Loucy (cell line): ENCODE data around the gene PACRG.

Source experiments
- H2AFZ ChIP-seq: fragments of 200-600 bp; sonication (generic); 2 replicates; pipeline ENCODE4 v1.6.0; 2016; ENCODE audit warnings: antibody characterized with exemption, mild to moderate bottlenecking, low read length, moderate library complexity
- H3F3A ChIP-seq: fragments of 200-600 bp; 2 replicates; pipeline ENCODE4 v1.6.0; 2016; ENCODE audit warnings: antibody characterized with exemption, low read depth, mild to moderate bottlenecking
- H3K27me3 ChIP-seq: fragments of 200-600 bp; sonication (generic); 2 replicates; pipeline ENCODE4 v1.6.1; 2014; ENCODE audit warnings: low read length, mild to moderate bottlenecking; ENCODE audit not compliant: insufficient read depth, poor library complexity, severe bottlenecking
- H3K36me3 ChIP-seq: fragments of 200-600 bp; sonication (generic); 2 replicates; pipeline ENCODE4 v1.6.1; 2016; ENCODE audit warnings: low read length; ENCODE audit not compliant: insufficient read depth
- H3K4me1 ChIP-seq: fragments of 200-600 bp; sonication (generic); 2 replicates; pipeline ENCODE4 v1.5.1; 2014; ENCODE audit warnings: low read length, mild to moderate bottlenecking; ENCODE audit not compliant: insufficient read depth, poor library complexity, severe bottlenecking
- H3K4me2 ChIP-seq: fragments of 200-600 bp; sonication (generic); 2 replicates; pipeline ENCODE4 v1.6.0; 2014; ENCODE audit warnings: antibody characterized with exemption, low read length, low read depth, mild to moderate bottlenecking; ENCODE audit not compliant: poor library complexity, severe bottlenecking
- H3K4me3 ChIP-seq: fragments of 200-600 bp; sonication (generic); 2 replicates; pipeline ENCODE4 v1.5.1; 2014; ENCODE audit warnings: low read length, mild to moderate bottlenecking, mixed read lengths; ENCODE audit not compliant: poor library complexity, severe bottlenecking
- H3K79me2 ChIP-seq: fragments of 200-600 bp; sonication (generic); 2 replicates; pipeline ENCODE4 v1.6.1; 2014; ENCODE audit warnings: low read length; ENCODE audit not compliant: insufficient read depth
- H3K9ac ChIP-seq: fragments of 200-600 bp; sonication (generic); 2 replicates; pipeline ENCODE4 v1.6.0; 2014; ENCODE audit warnings: mild to moderate bottlenecking, low read depth, low read length, moderate library complexity; ENCODE audit not compliant: poor library complexity, severe bottlenecking
- H3K9me2 ChIP-seq: fragments of 200-600 bp; sonication (generic); replicated peaks from 2 replicates; pipeline ENCODE4 v1.6.1; 2016; ENCODE audit warnings: low read depth, low read length, mixed read lengths
- H3K9me3 ChIP-seq: fragments of 200-600 bp; sonication (generic); 2 replicates; pipeline ENCODE4 v1.6.1; 2014; ENCODE audit warnings: mild to moderate bottlenecking, antibody characterized with exemption, low read length, low read depth; ENCODE audit not compliant: insufficient read depth
- H4K20me1 ChIP-seq: fragments of 200-600 bp; sonication (generic); 2 replicates; pipeline ENCODE4 v1.6.0; 2014; ENCODE audit warnings: antibody characterized with exemption, low read length, mild to moderate bottlenecking; ENCODE audit not compliant: insufficient read depth, poor library complexity, severe bottlenecking
- CTCF ChIP-seq: fragments of 200-600 bp; sonication (generic); conservative IDR thresholded peaks from 2 replicates; pipeline ENCODE4 v1.5.1; 2014; ENCODE audit warnings: mild to moderate bottlenecking, antibody characterized with exemption, low read length
- EZH2phosphoT487 ChIP-seq: fragments of 200-600 bp; IDR thresholded peaks from 2 replicates; pipeline ENCODE4 v1.6.1; 2018; ENCODE audit warnings: antibody characterized with exemption, mild to moderate bottlenecking, moderate library complexity, borderline replicate concordance

The PACRG gene

GRCh38 chr6:163264662-163265035 lies 536.9 kb downstream of the PACRG start:
- no peaks in the 10 kb centered on the region for H4K20me1 ChIP-seq
- no peak overlapping the region for H3K4me2 ChIP-seq
- no peak for TF ChIP-seq CTCF
- no peak for TF ChIP-seq EZH2phosphoT487
- H3K36me3 ChIP-seq = no peaks in the 10 kb centered on the region
- H3K9me3 ChIP-seq = peaks cover 3% of the 10 kb centered on the region; the same call in 1 of the 2 replicates
- no peak overlapping the region for H2AFZ ChIP-seq
- no peaks in the 10 kb centered on the region for H3K9me2 ChIP-seq
- no peak overlapping the region for H3K4me3 ChIP-seq
- no peaks in the 10 kb centered on the region for H3K4me1 ChIP-seq
- H3K27me3 ChIP-seq = no peaks in the 10 kb centered on the region
- no peak overlapping the region for H3K9ac ChIP-seq
- no peaks in the 10 kb centered on the region for H3K79me2 ChIP-seq
- H3F3A ChIP-seq = no peaks in the 10 kb centered on the region

GRCh38 chr6:163281634-163282033 lies 553.9 kb downstream of the PACRG start:
- Histone ChIP-seq H4K20me1 (no peaks in the 10 kb centered on the region), H3F3A (no peaks in the 10 kb centered on the region), H3K4me1 (no peaks in the 10 kb centered on the region), H3K4me2 (no peak overlapping the region), H3K9me2 (no peaks in the 10 kb centered on the region), H3K36me3 (no peaks in the 10 kb centered on the region), H3K79me2 (no peaks in the 10 kb centered on the region), H3K9me3 (no peaks in the 10 kb centered on the region; the same call in 1 of the 2 replicates), H3K27me3 (no peaks in the 10 kb centered on the region), H2AFZ (no peak overlapping the region), H3K9ac (no peak overlapping the region), H3K4me3 (no peak overlapping the region)
- TF ChIP-seq CTCF (no peak), EZH2phosphoT487 (no peak)

DNA sequence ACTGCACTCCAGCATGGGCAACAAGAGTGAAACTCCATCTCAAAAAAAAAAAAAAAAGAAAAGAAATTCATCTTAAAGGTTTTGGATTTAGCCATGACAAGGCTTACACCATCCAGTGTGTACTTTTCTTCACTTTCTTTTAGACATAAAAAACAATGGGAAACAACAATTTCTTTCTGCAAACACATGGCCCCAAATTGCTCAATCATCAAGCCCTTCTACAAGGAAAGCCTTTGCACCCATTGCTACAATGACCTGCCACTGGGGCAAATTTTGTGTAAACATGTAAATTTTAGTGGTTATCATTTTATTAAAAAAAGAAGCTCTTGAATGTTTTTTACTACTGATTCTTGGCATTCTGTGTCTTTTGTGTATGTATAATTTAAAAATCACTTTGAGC lies 554.9 kb downstream of the PACRG start:
- Histone ChIP-seq H3K9me3 (no peaks in the 10 kb centered on the region; the same call in 1 of the 2 replicates), H3K4me3 (no peak overlapping the region), H3K9ac (no peak overlapping the region), H3K4me1 (no peaks in the 10 kb centered on the region), H3K4me2 (no peak overlapping the region), H3K79me2 (no peaks in the 10 kb centered on the region), H2AFZ (no peak overlapping the region), H3K36me3 (no peaks in the 10 kb centered on the region), H3K9me2 (no peaks in the 10 kb centered on the region), H3F3A (no peaks in the 10 kb centered on the region), H3K27me3 (no peaks in the 10 kb centered on the region), H4K20me1 (no peaks in the 10 kb centered on the region)
- TF ChIP-seq CTCF (no peak), EZH2phosphoT487 (no peak)
